Heart left ventricle (tissue), 13 donors: ENCODE data around the gene IFT27.

ENCODE experiments used
- CTCF ChIP-seq, 12 donors: fragments of 200-600 bp; sonication (generic) in 4 of 12; IDR thresholded peaks; one replicate each; pipeline versions ENCODE4 v1.5.0 to v1.8.0; 2018 to 2022; ENCODE audit warnings: antibody characterized with exemption in 12 of 12, mild to moderate bottlenecking in 5 of 12
- POLR2A ChIP-seq, 2 donors: fragments of 450-650 bp; IDR thresholded peaks; one replicate each; pipeline ENCODE4 v1.6.1; 2017; ENCODE audit warnings: antibody characterized with exemption in 2 of 2, mild to moderate bottlenecking in 2 of 2, moderate library complexity in 2 of 2
- donor health status: ischemic (EF 13 %, LVEDD 7.1; RV severe dilation, severe dysfunction).
- donor health status: DM: no; HTN: yes; CAD: no.
- donor health status: DM: no; HTN: no; CAD: no.
- donor health status: ischemic (EF 25% LVEDD 6.9; RV normal size, moderate dysfunction).
- donor health status: ischemic (EF 25% LVEDD 5.7; RV mildly dilated, moderate dysfunction).
- donor health status: ischemic (EF 35%, LVEDD 5.7; RV mildly dilated, moderate dysfunction).
- donor health status: nonischemic (EF 11% LVEDD 7.7; RV severe dilation, severe dysfunction).
- donor health status: DM: yes; HTN: yes; CAD: no.
- donor health status: PGD.
- donor health status: ischemic (EF 29% LVEDD 5.4; RV normal size, mild dysfunction).
- donor health status: nonischemic (EF 23%, LVEDD 6.1; RV moderate dilation, normal function).

DNA sequence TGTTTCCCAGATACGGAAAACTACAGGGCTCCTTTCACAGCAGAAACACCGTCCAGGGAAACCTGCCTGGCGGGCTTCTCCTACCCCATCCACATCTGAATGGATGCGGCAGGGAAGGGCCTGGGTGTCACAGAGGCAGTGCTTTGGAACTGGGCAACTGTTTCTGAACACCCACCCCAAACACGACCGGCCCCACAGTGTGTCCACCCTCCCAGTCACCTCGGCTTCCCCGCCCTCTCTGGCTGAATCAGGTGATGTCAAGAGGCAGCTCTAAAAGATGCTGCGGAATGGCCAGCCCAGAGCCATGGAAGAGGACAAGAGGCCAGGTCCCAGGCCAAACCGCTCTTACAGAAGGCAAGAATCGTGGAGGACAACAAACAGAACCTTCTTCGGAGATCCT is 22.0 kb downstream of the IFT27 start:
- TF ChIP-seq CTCF (IDR thresholded peaks at IDR 0.05) (no peak), POLR2A (IDR thresholded peaks at IDR 0.05) (no peak)
